GM21825 (cell line): ENCODE results near the gene GALNS.

Experiments
- ATAC-seq: cut with Tn5 transposase; IDR thresholded peaks from one replicate; pipeline ENCODE4 v1.9.1; 2021; ENCODE audit warnings: mild to moderate bottlenecking, moderate library complexity; ENCODE audit not compliant: unreplicated experiment

The GALNS gene

DNA sequence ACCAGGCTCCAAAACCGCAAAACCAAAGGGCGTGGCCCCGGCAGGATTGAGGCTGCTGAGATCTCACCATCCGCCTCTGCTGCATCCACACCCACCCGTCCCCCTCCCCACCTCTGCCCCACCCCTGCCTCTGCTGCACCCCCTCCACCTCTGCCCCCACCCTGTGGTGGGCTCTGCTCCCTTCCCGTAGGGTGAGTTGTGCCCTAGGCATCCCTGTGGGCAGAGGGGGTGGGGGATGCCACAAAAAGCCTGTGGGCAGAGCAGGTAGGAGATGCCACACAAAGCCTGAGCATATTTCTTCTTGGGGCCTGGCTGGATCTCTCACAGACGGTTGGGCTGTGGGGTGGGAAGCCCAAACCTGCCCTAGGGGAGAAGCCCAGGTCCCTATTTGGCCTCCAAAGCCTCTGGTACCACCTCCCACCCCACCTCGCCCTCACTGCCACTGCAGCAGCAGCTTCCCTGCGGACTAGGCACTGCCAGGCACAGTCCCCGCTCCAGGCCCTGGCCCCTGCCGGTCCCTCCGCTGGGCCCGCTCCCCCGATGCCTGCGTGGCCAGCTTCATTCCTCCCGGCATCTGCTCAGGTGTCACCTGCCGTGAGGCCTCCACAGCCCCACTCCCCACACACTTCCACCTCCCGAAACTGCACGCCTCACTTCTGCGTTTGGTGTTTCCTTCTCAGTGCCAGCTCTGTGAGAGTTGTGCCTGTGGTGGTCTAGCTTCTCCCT lies 21.0 kb upstream of the GALNS start:
- no peak for ATAC-seq

DNA sequence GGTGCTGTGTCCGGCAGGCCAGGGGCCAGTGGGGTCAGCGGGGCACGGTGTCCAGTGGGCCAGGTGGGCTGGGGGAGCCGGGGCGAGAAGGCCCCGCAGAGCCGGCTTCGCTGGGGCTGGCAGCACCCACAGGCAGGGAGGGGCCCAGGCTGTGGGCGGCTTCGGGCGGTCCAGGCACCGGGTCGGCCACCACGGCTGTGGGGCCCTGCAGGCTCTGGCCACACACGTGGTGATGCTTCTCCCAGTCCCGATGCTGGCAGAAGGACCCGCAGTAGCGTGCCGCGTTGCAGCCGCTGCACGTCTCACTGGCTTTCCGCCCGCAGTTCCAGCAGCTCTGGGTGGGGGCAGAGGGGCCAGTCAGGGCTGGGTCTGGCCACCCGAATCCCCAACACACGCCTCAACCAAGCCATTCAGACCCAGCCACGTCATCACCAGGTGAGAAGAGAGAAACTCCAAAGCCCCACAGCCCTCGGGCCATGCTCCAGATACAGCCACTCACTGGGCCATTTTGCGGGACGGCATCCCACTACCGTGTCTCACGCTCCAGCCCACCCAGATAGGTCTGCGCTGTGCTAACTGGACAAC lies 20.3 kb upstream of the GALNS start:
- ATAC-seq, result no peak

DNA sequence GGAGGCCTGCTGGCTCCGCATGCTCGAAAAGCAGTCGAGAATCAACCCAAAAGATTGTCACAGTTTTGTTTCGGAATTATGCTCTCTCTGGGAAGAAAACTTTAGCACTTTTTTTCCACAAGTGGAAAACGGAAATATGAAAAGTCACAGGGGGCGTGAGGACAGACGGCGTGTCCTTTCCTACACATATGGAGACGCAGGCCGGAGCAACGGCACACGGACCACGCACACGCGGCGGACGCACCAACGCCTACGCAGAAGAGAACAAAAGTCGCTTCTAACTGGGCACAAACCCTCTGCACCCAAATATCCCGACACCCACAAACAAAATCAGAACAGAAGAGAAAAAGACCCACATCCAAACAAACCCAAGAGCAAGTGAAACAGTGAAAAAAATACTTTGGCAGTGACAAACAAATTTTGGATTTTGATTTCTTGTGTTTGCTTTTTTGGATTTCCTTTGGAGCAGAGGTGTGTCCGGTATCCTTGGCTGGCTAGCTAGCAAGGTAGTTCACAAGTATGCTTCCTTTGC lies 19.0 kb upstream of the GALNS start:
- ATAC-seq, result no peak

DNA sequence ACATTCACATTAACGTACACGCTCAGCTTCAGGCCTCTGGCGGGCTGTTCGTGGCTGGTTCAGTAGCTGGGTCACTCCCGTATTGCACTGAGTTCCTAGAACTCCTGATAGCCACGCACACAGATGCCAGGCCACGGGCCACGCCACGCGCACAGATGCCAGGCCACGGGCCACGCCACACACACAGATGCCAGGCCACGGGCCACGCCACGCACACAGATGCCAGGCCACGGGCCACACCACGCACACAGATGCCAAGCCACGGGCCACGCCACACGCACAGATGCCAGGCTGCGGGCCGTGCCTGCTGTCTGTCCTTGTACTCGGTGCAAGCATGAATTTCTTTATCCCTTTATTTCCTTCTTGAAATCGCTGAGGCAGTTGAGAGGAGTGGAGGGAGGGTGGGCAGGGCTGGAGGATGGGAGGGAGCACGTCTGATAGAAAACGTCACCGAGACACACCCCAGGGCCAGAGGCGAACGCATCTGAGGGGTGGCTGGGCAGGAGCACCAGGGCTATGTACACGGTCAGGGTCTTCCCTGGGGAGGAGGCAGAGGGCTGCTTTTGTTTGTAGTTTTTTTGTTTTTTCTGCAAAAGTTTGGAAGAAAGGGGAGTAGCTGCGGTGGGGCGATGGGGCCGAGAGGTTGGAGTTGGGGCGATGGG lies 18.3 kb upstream of the GALNS start:
- ATAC-seq, result no peak

DNA sequence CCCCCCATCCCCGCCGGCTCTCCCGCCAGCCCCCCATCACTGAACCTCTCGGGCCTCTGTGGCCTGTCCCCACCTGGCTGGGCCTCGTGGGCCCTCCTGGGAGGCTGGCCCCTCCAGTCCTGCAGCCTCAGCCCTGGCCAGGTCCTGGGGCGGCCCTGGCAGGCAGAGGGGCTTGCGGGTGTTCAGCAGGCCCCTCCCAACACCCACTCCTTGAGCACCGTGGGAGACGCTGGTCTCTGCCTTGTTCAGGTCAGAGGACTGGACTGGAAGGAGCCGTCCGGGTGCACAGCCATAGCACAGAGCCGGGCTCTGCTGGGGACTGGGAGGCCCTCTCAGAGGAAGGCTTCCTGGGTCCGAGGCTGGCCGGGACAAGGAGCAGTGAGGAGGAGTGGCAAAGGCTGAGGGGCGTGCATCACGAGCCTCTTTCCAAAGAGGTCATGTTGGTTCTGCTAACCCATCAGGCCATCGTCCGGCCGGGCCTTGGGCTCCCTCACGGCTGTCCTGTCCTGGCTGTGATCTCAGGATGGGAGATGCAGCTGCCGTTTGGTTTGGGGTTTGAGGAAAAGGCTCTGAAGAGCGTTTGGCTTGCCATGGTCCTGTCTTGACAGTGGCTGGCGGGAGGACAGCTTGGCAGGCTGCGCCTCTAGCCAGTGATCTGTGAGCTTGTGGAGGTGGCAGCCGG lies 16.0 kb upstream of the GALNS start:
- no peak for ATAC-seq

DNA sequence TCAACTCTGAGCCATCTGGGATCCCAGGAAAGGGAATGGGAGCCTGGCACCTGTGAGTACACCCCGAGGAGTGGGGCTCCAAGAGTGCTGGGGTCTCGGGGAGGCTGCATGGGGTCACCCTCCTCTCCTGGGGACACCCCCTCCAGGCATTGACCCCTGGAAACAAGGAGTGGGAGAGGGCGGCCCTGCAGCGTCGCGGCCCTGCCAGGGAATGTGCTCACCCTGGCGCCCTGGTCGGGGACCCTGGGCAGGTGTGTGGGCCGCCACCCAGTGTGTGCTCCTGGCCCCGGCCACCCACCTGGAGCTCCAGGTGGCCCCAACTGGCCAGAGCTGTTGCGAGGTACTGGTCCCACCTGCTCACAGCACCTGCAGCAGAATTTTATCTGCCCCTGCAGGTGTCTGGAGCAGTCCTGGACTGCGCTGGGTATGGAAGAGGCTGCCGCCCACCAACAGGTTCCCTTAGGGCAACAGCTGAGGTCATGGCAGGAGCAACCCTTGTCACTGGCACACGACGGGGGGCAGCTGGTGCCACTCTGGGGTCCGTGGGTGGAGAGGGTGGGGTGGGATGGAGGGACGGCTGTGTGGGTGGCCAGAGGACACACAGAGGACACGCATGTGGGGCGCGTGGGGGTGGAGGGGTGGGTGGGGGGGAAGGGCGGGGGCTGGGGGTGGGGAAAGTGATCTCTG lies 15.1 kb upstream of the GALNS start:
- no peak for ATAC-seq

DNA sequence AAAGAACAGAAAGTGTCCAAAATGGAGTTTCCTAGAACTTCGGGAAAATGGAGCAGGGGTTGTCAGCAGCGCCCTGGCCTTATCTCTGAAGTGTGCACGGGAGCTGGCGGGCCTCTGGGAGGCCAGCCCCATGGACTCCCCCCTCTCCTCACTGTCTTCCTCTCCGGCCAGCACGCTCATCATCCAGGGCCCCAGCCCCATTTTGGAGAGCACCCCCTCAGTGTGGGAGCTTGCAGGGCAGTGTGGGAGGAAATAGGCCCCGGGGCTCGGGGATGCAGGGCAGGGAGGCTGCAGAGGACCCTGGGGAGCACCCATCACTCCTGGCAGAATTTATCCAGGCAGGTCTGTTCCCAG lies 14.6 kb upstream of the GALNS start:
- ATAC-seq, result no peak

DNA sequence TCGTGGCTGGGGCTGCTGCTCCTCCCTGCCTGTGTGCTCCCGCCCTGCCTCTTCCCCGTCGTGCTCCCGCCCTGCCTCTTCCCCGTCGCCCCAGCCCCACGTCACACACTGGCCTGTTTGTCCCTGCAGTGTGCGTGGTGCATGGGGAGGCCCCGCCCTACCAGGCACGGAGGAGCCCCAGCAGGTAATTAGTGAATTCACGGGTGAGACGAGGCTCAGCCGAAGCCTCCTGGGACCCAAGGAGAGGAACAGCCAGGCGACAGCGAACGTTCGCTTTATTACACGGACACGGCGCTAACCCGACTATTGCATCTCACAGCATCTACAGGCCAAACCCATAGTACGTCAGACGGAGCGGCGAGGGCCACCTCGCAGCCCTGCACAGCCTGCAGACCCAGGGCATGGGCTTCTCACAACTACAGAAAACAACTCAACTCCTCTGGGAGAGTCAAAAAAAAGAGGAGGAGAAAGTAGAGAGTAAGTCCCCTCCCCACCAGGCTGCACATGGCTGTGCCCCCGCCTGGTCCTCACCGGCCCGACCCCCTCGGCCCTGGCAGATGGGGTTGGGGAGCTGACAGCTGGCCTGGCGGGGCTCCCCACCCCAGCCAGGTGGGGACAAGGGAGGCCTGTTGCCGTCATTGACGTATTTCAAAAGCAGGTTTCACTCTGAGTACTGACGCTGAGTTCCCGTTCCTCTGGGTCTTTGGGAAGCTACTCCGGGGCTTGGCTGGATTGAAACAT lies 14.0 kb upstream of the GALNS start:
- no peak for ATAC-seq

DNA sequence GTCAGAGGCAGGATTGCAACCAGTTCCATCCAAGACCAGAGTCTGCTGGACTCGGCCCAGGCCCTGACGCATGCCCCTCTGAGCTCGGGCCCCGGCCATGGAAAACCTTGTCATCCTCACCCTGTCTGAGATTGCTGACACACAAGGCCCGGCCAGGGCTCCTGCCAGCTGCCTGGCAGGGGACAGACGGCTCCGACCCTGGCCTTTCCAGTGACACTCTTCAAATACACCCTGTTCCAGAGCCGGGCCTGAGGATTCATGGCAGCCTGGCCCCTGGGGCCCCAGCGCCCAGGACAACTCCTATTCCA lies 12.9 kb upstream of the GALNS start:
- ATAC-seq, result no peak

DNA sequence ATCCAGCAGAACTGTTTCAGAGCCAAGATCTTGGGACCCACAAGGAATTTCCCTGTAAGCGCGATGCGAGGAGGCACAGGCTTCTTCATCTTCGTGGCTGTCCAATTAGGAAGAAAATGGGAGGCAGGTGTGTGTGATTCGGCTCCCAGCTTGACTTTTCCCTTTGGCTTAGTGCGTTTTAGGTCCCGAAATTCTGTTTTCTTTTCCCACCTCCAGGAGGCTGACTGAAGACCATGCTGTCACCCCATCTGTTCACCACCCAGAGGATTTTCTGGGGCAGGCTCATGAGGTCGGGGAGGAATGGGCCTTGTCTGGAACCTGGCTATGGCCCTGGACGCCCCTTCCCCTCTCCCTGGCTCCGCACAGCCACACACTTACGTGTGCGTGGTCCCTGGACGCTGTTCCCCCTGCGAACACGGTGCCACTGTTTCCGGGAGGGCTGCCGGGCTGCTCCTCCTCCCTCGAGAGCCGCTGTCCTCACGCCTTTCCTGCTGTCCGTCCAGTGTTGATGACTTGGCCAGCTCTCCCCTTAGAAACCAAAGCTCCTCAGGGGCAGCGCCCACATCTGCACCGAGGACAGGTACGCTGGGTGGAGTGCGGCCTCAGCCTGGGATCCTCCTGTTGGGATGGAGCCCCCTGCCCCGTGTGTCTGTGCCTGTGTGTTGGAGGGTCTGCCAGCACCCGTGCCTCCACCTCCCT lies 12.4 kb upstream of the GALNS start:
- ATAC-seq, result no peak

DNA sequence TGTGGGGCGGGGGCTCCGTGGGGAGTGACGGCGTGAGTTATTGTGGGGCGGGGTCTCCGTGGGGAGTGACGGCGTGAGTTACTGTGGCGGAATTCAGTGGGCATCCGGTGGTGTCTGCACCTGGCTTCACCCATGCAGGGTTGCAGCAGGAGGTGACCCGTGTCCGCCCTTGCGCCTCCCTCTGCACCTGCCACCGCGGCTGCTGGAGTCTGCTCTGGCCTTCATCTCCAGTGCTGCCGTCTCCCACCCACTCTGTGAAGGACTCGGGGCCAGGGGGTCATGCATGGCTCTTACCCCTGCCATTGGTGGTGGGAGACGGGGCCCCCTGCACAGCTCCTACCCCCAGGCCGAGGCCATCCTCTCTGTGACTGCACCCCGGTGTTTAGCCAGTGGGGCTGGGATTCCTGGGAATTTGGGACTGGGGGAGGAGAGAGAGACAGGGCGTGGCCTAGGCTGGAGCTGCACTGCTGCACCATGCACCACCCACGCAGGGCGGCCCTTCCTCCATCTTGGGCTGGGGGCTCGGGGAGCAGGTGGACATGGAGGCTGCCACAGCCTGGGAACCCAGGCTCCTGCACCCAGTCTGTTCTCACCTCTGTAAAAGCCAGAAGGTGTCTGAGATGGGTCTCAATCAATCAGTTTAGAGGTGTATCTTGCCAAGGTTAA lies 11.0 kb upstream of the GALNS start:
- no peak for ATAC-seq

DNA sequence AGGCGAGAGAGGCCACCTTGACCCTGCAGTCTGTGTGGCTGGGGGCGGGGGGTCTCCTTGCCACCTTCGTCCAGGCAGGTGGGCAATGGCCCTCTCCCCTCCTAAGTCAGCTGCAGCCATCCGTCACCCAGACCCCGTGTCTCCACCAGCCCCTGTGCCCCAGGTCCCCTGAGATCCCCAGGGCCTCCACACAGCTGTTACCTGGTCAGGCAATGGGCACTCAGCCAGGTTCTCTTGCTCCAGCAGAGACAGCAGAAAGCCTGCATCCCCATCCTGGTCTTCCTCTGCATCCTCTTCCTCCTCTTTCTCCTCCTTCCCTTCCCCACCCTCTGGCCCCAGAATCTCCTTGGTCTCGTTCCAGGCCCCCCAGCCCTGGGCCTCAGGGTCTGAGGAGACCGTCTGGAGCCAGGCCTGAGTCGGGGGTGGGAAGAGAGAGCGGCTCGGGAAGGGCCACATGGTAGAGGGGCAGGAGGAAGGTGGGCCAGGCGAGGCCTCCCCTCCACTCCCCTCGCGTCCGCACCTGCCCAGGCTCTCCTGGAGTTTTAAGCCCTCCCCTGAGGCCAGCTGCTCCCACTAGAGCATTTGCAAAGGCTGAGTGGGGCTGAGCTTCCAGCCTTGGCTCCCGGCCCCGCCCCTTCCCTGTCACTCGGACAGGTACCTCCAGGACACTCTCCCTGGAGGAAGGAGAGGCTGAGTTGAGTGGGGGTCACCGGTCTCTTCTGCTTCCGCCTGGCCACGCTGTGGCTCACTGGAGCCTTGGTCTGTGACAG lies 9.6 kb upstream of the GALNS start, which contains the start of gene PABPN1L:
PABPN1L (minus strand) TSS at position 510 of the 770 bp plus-strand sequence; CDS start at position 456, 54 bp downstream.
- no peak for ATAC-seq

DNA sequence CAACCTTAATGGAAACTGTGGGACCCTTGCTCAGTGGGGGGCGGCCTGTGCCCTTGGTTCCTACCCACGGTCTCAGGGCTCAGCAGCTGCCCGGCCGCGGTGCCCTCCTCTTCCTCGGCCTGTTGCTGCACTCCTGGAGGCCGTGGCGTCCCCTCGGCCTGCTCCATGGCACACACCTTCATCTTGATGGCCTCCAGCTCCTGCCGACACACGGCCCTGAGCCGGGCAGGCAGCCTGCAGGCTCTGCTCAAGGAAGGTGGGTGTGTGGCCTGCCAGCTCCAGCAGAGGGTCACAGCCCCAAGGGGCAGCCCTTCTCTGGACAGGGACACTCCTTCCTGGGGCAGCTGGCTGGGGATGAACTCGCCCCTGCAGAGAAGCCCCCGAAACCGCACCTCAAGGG lies 9.0 kb upstream of the GALNS start:
- ATAC-seq, result no peak

DNA sequence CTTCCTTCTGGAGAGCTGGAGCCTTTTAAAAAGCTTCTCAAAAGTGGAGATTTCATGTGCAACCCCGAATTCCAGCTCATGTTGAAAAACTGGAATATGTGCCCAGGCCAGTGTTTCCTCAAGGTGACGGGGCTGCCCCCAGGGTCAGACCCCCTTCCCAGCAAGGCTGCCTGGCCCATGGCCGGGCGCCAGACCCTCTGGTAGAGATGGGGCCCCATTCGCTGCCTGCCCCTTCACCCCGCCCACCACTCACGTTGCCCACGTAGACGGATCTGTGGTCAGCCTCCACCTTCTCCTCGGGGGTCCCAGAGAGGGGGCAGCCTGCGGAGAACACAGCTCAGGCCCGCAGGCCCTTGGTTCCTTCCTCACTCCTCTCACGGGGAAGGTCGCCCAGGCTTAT lies 8.6 kb upstream of the GALNS start:
- ATAC-seq, result no peak

DNA sequence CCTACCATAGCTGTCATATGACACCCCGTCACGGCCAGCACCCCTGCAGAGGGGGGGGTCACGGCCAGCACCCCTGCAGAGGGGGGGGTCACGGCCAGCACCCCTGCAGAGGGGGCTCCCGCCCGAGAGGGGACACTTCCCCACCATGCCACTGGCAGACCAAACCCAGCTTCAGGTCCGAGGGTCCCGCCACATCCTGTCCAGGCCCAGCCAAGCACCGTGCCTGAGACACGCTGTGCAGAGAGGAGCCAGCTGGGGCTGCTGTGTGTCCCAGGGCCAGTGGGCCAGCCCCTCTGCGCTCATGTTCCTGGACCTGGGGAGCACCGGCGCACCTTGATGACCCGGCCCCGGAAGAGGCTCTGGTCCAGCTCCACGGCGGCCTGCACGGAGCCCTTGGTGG lies 7.8 kb upstream of the GALNS start:
- ATAC-seq, result no peak

DNA sequence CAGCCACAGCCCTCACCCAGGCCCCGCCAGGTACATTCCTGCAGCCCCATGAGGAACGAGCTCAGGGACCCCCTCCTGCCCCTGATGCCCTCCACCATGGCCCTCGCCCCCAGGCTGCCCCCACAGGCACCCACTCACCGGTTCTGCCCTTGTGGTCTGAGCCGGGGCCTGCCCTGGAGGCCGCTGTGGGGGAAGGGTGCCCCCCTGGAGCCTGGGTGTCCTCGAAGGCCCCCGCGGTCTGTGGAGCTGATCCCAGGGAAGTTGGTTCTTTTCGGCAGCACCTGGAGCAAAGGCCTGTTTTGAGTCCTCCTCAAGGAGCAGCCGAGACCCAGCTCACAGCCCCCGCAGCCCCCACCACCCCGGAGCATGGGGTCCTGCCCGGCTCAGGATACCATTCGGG lies 7.4 kb upstream of the GALNS start:
- no peak for ATAC-seq

DNA sequence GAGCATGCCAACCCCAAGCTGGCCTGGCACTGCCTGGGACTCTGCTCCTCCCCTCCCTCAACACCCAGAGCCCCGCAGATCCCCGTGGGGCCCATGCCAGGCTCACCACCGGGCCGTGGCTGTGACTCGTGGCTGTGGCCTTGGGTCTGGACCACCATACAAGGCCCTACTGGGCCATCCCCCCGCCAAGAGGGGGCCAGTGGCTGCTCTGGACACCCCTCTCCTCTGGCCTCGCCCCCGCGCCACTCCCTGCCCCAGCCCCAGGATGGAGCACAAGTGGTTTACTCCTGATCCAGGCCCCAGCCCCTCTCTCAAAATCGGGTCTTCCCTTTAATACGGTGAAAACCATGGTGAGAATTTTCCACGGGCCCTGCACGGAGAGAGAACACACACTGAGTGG lies 6.7 kb upstream of the GALNS start:
- ATAC-seq, result no peak

DNA sequence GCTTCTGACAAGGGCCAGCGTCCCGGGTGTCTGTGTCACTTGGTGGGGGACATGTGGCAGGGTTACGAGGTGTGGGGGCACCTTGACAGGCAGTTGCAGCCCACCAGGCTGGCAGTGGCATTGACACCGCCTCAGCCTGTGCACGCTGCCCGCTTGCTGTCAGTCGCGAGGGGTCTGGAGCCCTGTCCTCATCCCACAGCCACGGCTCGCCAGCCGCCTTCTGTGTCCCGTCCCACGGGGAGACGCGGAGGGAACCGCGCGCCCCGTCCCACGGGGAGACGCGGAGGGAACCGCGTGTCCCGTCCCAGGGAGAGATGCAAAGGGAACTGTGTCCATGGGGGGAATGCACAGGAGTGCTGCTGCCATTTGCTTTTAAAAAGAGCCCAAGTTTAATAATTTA lies 6.2 kb upstream of the GALNS start:
- ATAC-seq, result no peak

DNA sequence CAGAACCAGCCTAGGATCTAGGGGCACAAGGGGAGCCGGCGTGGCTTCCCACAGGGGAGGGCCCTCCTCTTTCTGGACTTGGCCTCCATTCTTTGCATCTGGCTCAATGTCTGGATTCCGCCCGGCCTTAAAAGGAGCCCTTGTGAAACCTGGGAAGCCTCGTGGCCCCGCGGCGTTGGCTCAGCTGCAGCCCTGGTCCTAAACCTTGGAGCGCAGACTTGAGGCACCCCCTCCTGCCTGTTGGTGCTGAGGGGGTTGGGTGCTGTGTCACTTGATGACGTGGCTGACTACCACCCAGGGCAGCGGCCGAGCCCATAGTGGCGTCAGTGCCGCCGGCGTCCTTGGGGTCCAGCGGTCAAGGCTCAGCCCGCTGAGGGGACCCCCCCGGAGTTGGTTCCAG lies 4.6 kb upstream of the GALNS start:
- no peak for ATAC-seq
